ENCODE results near the gene MCTP1.

Gene MCTP1

GRCh38 chr5:95114902-95115301 lies 170.0 kb downstream of the MCTP1 start:
- Histone ChIP-seq H3K9me3 (no peaks in the 10 kb centered on the region), H3K36me3 (no peaks in the 10 kb centered on the region), H3K4me1 (no peaks in the 10 kb centered on the region), H3K4me3 (ENCODE audit: low read depth, low read length) (no peak overlapping the region), H3K27me3 (no peaks in the 10 kb centered on the region)
- no peak for DNase-seq
- no peak for TF ChIP-seq CTCF (IDR thresholded peaks at IDR 0.05; ENCODE audit: low read depth, low read length)

GRCh38 chr5:95114305-95114704 lies 170.6 kb downstream of the MCTP1 start:
- Histone ChIP-seq H3K4me1 (no peaks in the 10 kb centered on the region), H3K4me3 (ENCODE audit: low read depth, low read length) (no peak overlapping the region), H3K36me3 (no peaks in the 10 kb centered on the region), H3K9me3 (no peaks in the 10 kb centered on the region), H3K27me3 (no peaks in the 10 kb centered on the region)
- DNase-seq: no peak
- TF ChIP-seq CTCF (IDR thresholded peaks at IDR 0.05; ENCODE audit: low read depth, low read length): no peak

- H3K36me3 ChIP-seq: no peaks in the 10 kb centered on the region
- no peaks in the 10 kb centered on the region for H3K9me3 ChIP-seq
- H3K4me1 ChIP-seq: no peaks in the 10 kb centered on the region
- TF ChIP-seq CTCF (IDR thresholded peaks at IDR 0.05; ENCODE audit: low read depth, low read length): no peak
- no peak overlapping the region for H3K4me3 ChIP-seq (ENCODE audit: low read depth, low read length)
- no peak for DNase-seq
- no peaks in the 10 kb centered on the region for H3K27me3 ChIP-seq
Observed at GRCh38 chr5:95113489-95113888, 171.4 kb downstream of the MCTP1 start.

GRCh38 chr5:95111141-95111540 lies 173.8 kb downstream of the MCTP1 start:
- Histone ChIP-seq H3K36me3 (no peaks in the 10 kb centered on the region), H3K4me1 (no peaks in the 10 kb centered on the region), H3K9me3 (no peaks in the 10 kb centered on the region), H3K4me3 (ENCODE audit: low read depth, low read length) (no peak overlapping the region), H3K27me3 (no peaks in the 10 kb centered on the region; the same call in 1 of the 2 replicates)
- TF ChIP-seq CTCF (IDR thresholded peaks at IDR 0.05; ENCODE audit: low read depth, low read length): no peak
- no peak for DNase-seq

GRCh38 chr5:95110118-95110517 lies 174.8 kb downstream of the MCTP1 start:
- Histone ChIP-seq H3K27me3 (no peaks in the 10 kb centered on the region; the same call in 1 of the 2 replicates), H3K4me1 (no peaks in the 10 kb centered on the region), H3K9me3 (no peaks in the 10 kb centered on the region), H3K4me3 (ENCODE audit: low read depth, low read length) (no peak overlapping the region), H3K36me3 (no peaks in the 10 kb centered on the region)
- no peak for TF ChIP-seq CTCF (IDR thresholded peaks at IDR 0.05; ENCODE audit: low read depth, low read length)
- no peak for DNase-seq

GRCh38 chr5:95107138-95107537 lies 177.8 kb downstream of the MCTP1 start:
- H3K4me3 ChIP-seq (ENCODE audit: low read depth, low read length): no peak overlapping the region
- no peak for DNase-seq
- H3K9me3 ChIP-seq: no peaks in the 10 kb centered on the region
- no peaks in the 10 kb centered on the region for H3K36me3 ChIP-seq
- H3K27me3 ChIP-seq: no peaks in the 10 kb centered on the region; the same call in 1 of the 2 replicates
- no peaks in the 10 kb centered on the region for H3K4me1 ChIP-seq
- TF ChIP-seq CTCF (IDR thresholded peaks at IDR 0.05; ENCODE audit: low read depth, low read length): no peak

All from BE2C (cell line).